Fibroblast of mammary gland (primary cell): Measurements from ENCODE around the gene RIPOR2.
A peak's percentile ranks its signal among the peaks of the same experiment; 100 is the strongest.

Experiments
- DNase-seq: peaks from one replicate; pipeline ENCODE4 v3.0.0-alpha.2; 2010; ENCODE audit warnings: low read depth
- H3K4me3 ChIP-seq: 2 replicates; pipeline ENCODE4 v1.5.1; 2011; ENCODE audit warnings: low read depth, mild to moderate bottlenecking, low read length, moderate library complexity; ENCODE audit not compliant: control insufficient read depth
- CTCF ChIP-seq: conservative IDR thresholded peaks from 2 replicates; pipeline ENCODE4 v1.5.1; 2011; ENCODE audit warnings: low read depth, low read length, inconsistent platforms; ENCODE audit not compliant: control insufficient read depth, insufficient read depth

RIPOR2 gene

GRCh38 chr6:24891004-24891403 lies 44.8 kb downstream of the RIPOR2 start:
- TF ChIP-seq CTCF: no peak

GRCh38 chr6:24890471-24890870 lies 45.3 kb downstream of the RIPOR2 start:
- no peak for TF ChIP-seq CTCF
- DNase-seq: no peak
- no peak overlapping the region for H3K4me3 ChIP-seq

More at GRCh38 chr6:24891004-24891403, 44.8 kb downstream of the RIPOR2 start:
- H3K4me3 ChIP-seq: no peak overlapping the region
- DNase-seq: no peak

GRCh38 chr6:24888715-24889370 lies 46.9 kb downstream of the RIPOR2 start:
- no peak overlapping the region for H3K4me3 ChIP-seq
- no peak for TF ChIP-seq CTCF
- DNase-seq: no peak

GRCh38 chr6:24887545-24888140 lies 48.1 kb downstream of the RIPOR2 start:
- DNase-seq: no peak
- TF ChIP-seq CTCF: no peak
- no peak overlapping the region for H3K4me3 ChIP-seq

- peak; percentile 72 for DNase-seq
- H3K4me3 ChIP-seq: no peak overlapping the region
- no peak for TF ChIP-seq CTCF
Observed at GRCh38 chr6:24883618-24884017, 52.1 kb downstream of the RIPOR2 start.

- no peak for DNase-seq
- H3K4me3 ChIP-seq: no peak overlapping the region
- TF ChIP-seq CTCF: no peak
Observed at GRCh38 chr6:24882835-24883555, 52.8 kb downstream of the RIPOR2 start.
